Left colon (tissue), 2 donors: ENCODE measurements around the gene CCDC122. TPM values are rescaled to one million over a fixed set of nuclear protein-coding genes. Genes with fewer than 3 reads are reported as not detected.

Experiments used
- total RNA-seq, 2 donors: library from RNA; stranded (reverse); fragmentation: NEBNext Ultra II Directional; extraction: Animal tissue kit (Norgen Biotek cat#: 25700); gene quantifications; one replicate each; pipeline ENCODE4 v1.2.1, GENCODE V29; 2021
- donor health status: DM: no; HTN: no; CAD: no.
- donor health status: DM: yes; HTN: yes; CAD: no.

CCDC122 gene
- total RNA-seq, 2 donors from 2014 or later: 5.4 to 9.1 TPM

Other genes with a start within 250 kb of the CCDC122 start
- gene ENOX1, start 92.8 kb downstream of the CCDC122 start, total RNA-seq: under 1 TPM; 0.09 to 0.87 TPM
- 10 to 100 TPM; 10.8 to 11.9 TPM for gene LACC1, start 164 bp upstream of the CCDC122 start, total RNA-seq